AG09309 (cell line): Measurements from ENCODE around the gene SMCO1.
"Not testable (repeated sequence)": the region's sequence is repeated elsewhere in the genome, so short reads cannot be mapped to it uniquely, and the experiment has no call there.

Experiments used
- DNase-seq: peaks from one replicate; pipeline ENCODE4 v3.0.0-alpha.2; 2010; ENCODE audit warnings: low read depth
- H3K4me3 ChIP-seq: 2 replicates; pipeline ENCODE4 v1.5.1; 2011; ENCODE audit warnings: mild to moderate bottlenecking, low read depth, low read length, moderate library complexity; ENCODE audit not compliant: control insufficient read depth
- TF ChIP-seq, protein P1 (sequence below): IDR thresholded peaks from 2 replicates; pipeline ENCODE4 v1.5.1; 2011; ENCODE audit warnings: mild to moderate bottlenecking, low read depth, low read length, inconsistent platforms; ENCODE audit not compliant: insufficient read depth, control insufficient read depth; ENCODE audit errors: missing control alignments

The SMCO1 gene

DNA sequence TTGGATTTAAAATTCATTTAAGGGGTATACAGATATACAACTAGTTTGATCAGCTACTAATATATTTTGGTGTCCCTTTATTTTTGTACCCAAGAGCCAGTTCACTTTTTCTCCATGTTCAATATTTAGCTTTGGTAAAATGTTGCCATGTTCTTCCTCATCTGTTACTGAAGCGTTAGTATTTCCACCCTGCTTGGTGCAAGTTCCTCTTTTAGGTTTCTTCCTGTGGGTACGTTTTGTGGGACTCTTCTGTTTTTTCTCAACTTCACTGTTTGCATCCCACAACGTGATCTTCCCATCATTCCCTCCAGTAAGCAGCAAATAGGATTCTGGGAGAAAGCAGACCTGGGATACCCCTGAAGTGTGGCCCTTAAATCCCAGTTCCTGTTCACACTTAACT lies 39.1 kb upstream of the SMCO1 start:
- TF ChIP-seq, protein P1, sequence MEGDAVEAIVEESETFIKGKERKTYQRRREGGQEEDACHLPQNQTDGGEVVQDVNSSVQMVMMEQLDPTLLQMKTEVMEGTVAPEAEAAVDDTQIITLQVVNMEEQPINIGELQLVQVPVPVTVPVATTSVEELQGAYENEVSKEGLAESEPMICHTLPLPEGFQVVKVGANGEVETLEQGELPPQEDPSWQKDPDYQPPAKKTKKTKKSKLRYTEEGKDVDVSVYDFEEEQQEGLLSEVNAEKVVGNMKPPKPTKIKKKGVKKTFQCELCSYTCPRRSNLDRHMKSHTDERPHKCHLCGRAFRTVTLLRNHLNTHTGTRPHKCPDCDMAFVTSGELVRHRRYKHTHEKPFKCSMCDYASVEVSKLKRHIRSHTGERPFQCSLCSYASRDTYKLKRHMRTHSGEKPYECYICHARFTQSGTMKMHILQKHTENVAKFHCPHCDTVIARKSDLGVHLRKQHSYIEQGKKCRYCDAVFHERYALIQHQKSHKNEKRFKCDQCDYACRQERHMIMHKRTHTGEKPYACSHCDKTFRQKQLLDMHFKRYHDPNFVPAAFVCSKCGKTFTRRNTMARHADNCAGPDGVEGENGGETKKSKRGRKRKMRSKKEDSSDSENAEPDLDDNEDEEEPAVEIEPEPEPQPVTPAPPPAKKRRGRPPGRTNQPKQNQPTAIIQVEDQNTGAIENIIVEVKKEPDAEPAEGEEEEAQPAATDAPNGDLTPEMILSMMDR, result no peak
- no peak overlapping the region for H3K4me3 ChIP-seq
- DNase-seq, result no peak

DNA sequence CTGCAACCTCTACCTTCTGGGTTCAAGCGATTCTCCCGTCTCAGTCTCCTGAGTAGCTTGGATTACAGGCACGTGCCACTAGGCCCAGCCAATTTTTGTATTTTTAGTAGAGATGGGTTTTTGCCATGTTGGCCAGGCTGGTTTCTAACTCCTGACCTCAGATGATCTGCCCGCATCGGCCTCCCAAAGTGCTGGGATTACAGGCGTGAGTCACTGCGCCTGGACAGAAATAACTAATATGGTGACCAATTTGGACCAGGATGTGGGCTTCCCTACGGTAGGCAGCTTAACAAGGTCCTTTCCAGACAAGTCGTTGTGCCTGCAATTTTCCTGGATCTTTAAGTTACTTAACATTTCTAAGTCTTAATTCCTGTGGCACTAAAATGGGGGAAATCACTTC lies 38.4 kb upstream of the SMCO1 start:
- DNase-seq, result no peak
- no peak overlapping the region for H3K4me3 ChIP-seq
- TF ChIP-seq, protein P1, result no peak

DNA sequence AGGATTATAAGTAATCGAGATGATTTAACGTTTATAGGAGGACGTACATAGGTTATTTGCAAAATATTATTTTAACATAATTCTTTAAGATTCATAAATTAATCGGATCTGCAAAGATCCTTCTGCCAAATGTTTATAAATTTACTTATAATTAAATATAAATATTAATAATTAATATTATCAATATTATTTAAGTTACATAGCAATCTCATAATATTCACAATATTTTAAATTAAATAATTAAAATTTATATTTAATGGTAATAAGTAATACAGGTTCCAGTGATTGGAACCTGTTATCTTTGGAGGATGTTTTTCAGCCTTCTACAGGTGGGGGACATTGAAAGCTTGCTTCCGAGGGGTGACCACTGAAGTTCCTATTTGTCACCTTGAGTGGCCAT lies 37.1 kb upstream of the SMCO1 start:
- no peak for DNase-seq
- TF ChIP-seq, protein P1, result no peak

DNA sequence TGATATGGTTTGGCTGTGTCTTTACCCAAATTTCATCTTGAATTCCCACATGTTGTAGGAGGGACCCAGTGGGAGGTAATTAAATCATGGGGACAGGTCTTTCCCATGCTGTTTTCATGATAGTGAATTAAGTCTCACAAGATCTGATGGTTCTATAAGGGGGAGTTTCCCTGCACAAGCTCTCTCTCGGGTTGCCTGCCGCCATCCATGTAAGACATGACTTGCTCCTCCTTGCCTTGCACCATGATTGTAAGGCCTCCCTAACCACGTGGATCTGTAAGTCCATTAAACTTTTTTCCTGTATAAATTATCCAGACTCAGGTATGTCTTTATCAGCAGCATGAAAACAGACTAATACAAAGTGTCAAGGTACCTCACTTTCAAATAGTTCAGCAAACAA lies 35.0 kb upstream of the SMCO1 start:
- H3K4me3 ChIP-seq, DNase-seq: not testable (repeated sequence)

More for the DNA sequence above, 37.1 kb upstream of the SMCO1 start:
- no peak overlapping the region for H3K4me3 ChIP-seq

DNA sequence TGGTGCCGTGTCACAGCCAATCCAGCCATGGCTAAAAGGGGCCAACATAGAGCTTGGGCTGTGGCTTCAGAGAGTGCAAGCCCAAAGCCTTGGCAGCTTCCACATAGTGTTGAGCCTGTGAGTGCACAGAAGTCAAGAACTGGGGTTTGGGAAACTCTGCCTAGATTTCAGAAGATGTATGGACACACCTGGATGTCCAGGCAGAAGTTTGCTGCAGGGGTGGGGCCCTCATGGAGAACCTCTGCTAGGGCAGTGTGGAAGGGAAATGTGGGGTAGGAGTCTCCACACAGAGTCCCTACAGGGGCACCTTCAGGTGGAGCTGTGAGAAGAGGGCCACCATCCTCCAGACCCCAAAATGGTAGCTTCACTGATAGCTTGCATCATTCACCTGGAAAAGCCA lies 34.2 kb upstream of the SMCO1 start:
- H3K4me3 ChIP-seq, DNase-seq: not testable (repeated sequence)

DNA sequence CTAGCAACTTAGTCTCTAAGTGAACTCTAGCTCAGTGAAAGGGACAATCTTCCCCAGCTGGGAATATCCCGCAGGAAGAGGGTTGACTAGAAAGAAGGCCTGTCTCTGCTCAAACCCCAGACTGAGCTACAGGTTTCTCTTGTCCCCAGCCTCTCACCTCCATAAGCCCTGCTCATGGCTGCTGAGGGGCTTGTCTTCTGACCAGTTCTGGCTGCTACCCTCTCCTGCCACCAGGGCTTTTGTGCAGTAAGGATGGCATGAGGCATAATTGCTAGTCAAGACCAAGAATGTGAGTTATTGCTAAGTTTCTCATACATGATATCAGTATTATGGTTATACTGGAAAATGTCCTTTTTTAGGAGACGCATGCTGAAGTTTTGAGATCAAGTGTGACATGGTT lies 31.9 kb upstream of the SMCO1 start:
- H3K4me3 ChIP-seq, result no peak overlapping the region
- DNase-seq, result no peak
- TF ChIP-seq, protein P1, result no peak

DNA sequence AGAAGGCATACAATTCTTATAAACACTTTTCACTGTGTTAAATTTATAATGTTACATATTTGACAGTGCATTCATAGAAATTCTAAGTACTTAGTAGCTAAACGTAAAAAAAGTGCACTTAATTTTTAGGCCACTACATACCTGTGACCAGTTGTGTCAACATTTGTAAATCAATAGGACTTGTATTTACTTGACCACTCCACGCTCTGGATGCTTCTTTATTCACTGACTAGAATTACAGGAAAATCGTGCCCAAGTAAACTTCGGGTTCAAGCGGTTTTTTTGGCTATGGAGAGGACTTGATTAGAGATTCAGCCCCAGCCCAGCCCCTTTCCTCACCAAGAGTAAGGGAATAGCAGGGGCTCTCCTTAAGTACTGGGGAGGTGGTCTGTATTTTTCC lies 31.4 kb upstream of the SMCO1 start:
- DNase-seq, result no peak
- TF ChIP-seq, protein P1, result no peak
- no peak overlapping the region for H3K4me3 ChIP-seq

DNA sequence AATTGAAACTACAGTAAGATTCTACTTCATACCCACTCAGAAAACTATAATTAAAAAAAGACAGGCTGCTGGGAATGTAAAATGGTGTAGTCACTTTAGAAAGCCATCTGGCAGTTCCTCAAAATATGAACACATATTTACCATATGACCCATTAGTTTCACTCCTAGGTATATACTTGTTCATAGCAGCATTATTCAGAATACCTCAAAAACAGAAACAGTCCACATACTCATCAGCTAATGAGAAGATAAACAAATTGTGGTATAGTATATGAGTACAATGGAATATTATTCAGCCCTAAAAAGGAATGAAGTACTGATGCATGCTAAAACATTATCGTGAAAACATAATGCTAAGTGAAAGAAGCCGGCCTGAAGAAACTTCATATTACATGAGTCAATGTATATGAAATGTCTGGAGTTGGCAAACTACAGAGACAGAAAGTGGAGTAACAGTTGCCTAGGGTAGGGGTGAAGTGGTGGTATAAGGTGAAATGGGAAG lies 29.4 kb upstream of the SMCO1 start:
- TF ChIP-seq, protein P1, result no peak
- no peak overlapping the region for H3K4me3 ChIP-seq
- no peak for DNase-seq
